Adrenal gland (tissue), 12 donors: Measurements from ENCODE around the gene SREBF1. TPM values are rescaled to one million over a fixed set of nuclear protein-coding genes. Genes with fewer than 3 reads are reported as not detected.

Source experiments
- DNase-seq, 7 donors: peaks; one replicate each; pipeline ENCODE4 v3.0.0-alpha.2; 2019 to 2020
- H3K27ac ChIP-seq, 5 donors: fragments of 200-600 bp; sonication (generic) in 4 of 5; 1 replicate in 3 of 5; 2 replicates in 2 of 5; pipeline versions ENCODE4 v1.5.1 to v1.8.0; 2016 to 2020; ENCODE audit warnings: mild to moderate bottlenecking in 1 of 5
- H3K27me3 ChIP-seq: fragments of 200-600 bp; 2 replicates; pipeline ENCODE4 v1.8.0; 2021
- H3K36me3 ChIP-seq, 2 donors: fragments of 200-600 bp; replicated peaks in 1 of 2; 1 replicate in 1 of 2; 2 replicates in 1 of 2; pipeline versions ENCODE4 v1.5.1 to v1.8.0; 2018 to 2022
- H3K4me1 ChIP-seq, 2 donors: fragments of 200-600 bp; replicated peaks in 1 of 2; 1 replicate in 1 of 2; 2 replicates in 1 of 2; pipeline versions ENCODE4 v1.5.1 to v1.8.0; 2018 to 2021
- H3K4me3 ChIP-seq, 4 donors: fragments of 200-600 bp; sonication (generic) in 3 of 4; one replicate each; pipeline ENCODE4 v1.5.1; 2016 to 2018
- H3K9me3 ChIP-seq, 3 donors: fragments of 200-600 bp; sonication (generic) in 1 of 3; replicated peaks in 1 of 3; 1 replicate in 2 of 3; 2 replicates in 1 of 3; pipeline versions ENCODE4 v1.5.1 to v1.8.0; 2016 to 2021
- POLR2A ChIP-seq, 2 donors: fragments of 450-650 bp; IDR thresholded peaks; one replicate each; pipeline ENCODE4 v1.6.1; 2017; ENCODE audit warnings: antibody characterized with exemption in 2 of 2, mild to moderate bottlenecking in 2 of 2, moderate library complexity in 1 of 2
- WGBS, 4 donors: extraction: QIAGEN DNeasy Blood & Tissue Kit in 2 of 4; methylation state at CpG; one replicate each; pipeline versions ENCODE4 v1.1.5 to v1.1.7; 2013 to 2017; 5-methylcytosine and 5-hydroxymethylcytosine counted together
- intact Hi-C, 2 donors: fragments of 100-400 bp; cut with DNase I; formaldehyde crosslinking; loops; one replicate each; pipeline versions ENCODE4 v1.14.1 to v1.15.0; 2022 to 2023
- microRNA counts, 2 donors: library from miRNA; unstranded; fragments of <30 nt; microRNA quantifications; one replicate each; lab custom pipeline; 2016
- microRNA-seq, 3 donors: library from miRNA; unstranded; fragments of <30 nt; microRNA quantifications; one replicate each; pipeline ENCODE4, GENCODE V29; 2017 to 2020
- polyA plus RNA-seq, 3 donors: library from polyadenylated mRNA; stranded (reverse); fragments of 200-250 nt in 2 of 3; fragments of 350-450 nt in 1 of 3; fragmentation: Illumina TruSeq in 1 of 3; extraction: RNeasy Lipid Tissue Mini Kit (QIAGEN cat#74804) in 1 of 3; gene quantifications; one replicate each; pipeline ENCODE4 v1.2.3, GENCODE V29; 2013 to 2014
- small RNA-seq, 2 donors: library from RNA; depleted of rRNA; stranded (forward); fragments of <200 nt; gene quantifications; one replicate each; pipeline ENCODE3, GENCODE V24; 2016
- total RNA-seq, 9 donors: library from RNA; depleted of rRNA in 4 of 9; stranded (reverse); fragments of >200 nt in 4 of 9; fragments of 120-200 nt in 1 of 9; fragmentation: NEBNext Ultra II Directional in 1 of 9; extraction: Animal tissue kit (Norgen Biotek cat#: 25700) in 1 of 9; gene quantifications; one replicate each; pipeline versions ENCODE4 v1.1.0 to v1.2.4, GENCODE V29; 2013 to 2023
- TF ChIP-seq, protein P1 (sequence below), 6 experiments: fragments of 450-650 bp in 4 of 6; fragments of 200-600 bp in 2 of 6; sonication (generic) in 1 of 6; IDR thresholded peaks; 1 replicate in 5 of 6; 2 replicates in 1 of 6; pipeline versions ENCODE4 v1.5.1 to v1.8.0; 2016 to 2021; ENCODE audit warnings: antibody characterized with exemption in 6 of 6, mild to moderate bottlenecking in 2 of 6, moderate library complexity in 1 of 6
- donor health status: healthy with polysubstance abuse.
- donor health status: Bipolar disorder and iron deficiency.
- donor health status: DM: yes; HTN: yes; CAD: no.
- donor health status: DM: no; HTN: no; CAD: no.
- donor health status: DM: no; HTN: no; CAD: no.
- donor health status: DM: yes; HTN: yes; CAD: no.

Gene SREBF1
- total and polyA plus RNA-seq, 12 donors: 48.2 to 850 (median 576) TPM

DNA sequence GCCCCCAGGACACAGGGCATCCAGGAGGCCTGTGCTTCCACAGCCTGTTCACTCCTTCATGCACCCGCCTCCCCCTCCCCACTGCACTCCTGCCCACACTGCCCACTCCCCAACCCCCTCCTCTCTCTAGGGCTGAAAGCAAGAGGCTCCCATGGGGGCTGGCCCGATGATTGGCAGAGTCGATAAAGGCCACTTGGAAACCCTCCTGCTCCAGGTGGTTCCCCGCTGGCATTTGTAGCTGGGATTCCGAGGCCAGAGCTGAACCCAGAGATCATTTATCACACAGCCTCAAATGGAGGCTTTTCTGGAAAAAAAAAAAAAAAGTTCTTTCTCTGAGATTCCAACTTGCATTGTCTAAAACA is 74.1 kb downstream of the SREBF1 start:
- no peak for DNase-seq
- intact Hi-C loops: loop anchor here in 1 of 2 donors (10.0 kb wide), 1 partner anchor 78 kb away; the partner anchor contains the start of gene RAI1
- Histone ChIP-seq H3K27me3 (no peaks in the 10 kb centered on the region), H3K9me3 (no peaks in the 10 kb centered on the region), H3K36me3 (no peaks in the 10 kb centered on the region), H3K4me3 (no peak overlapping the region), H3K4me1 (peaks cover 1 to 44% of the 10 kb centered on the region in 2 donors), H3K27ac (no peak overlapping the region)
- WGBS, 4 donors: 42 to 87% (median 50%) methylated on average over 3 to 5 of the region's 5 CpGs
- TF ChIP-seq, protein P1, sequence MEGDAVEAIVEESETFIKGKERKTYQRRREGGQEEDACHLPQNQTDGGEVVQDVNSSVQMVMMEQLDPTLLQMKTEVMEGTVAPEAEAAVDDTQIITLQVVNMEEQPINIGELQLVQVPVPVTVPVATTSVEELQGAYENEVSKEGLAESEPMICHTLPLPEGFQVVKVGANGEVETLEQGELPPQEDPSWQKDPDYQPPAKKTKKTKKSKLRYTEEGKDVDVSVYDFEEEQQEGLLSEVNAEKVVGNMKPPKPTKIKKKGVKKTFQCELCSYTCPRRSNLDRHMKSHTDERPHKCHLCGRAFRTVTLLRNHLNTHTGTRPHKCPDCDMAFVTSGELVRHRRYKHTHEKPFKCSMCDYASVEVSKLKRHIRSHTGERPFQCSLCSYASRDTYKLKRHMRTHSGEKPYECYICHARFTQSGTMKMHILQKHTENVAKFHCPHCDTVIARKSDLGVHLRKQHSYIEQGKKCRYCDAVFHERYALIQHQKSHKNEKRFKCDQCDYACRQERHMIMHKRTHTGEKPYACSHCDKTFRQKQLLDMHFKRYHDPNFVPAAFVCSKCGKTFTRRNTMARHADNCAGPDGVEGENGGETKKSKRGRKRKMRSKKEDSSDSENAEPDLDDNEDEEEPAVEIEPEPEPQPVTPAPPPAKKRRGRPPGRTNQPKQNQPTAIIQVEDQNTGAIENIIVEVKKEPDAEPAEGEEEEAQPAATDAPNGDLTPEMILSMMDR (IDR thresholded peaks at IDR 0.05): no peak
- no peak for TF ChIP-seq POLR2A (IDR thresholded peaks at IDR 0.05)

MicroRNAs within 50 kb of the gene (microRNA counts, 767-probe panel; counts per million panel counts)
- 0 counts per million in 2 donors for microRNA hsa-miR-33b-5p (lab: Ali Mortazavi, UCI)

Small RNA genes within 50 kb of the gene (microRNA-seq; reads per million reads assigned to microRNA genes)
- gene MIR33B (55.0 to 186 (median 71.4) reads per million in 3 donors), gene MIR6777 (6.7 to 8.8 (median 7.4) reads per million in 3 donors)

Small RNA genes within 50 kb of the gene (small RNA-seq; reads per million reads assigned to genes)
- gene MIR33B (1.8 to 3.0 reads per million in 2 donors), gene MIR6777 (0.92 to 2.7 reads per million in 2 donors)

Other genes starting within 250 kb of the SREBF1 start
- gene PEMT, start 245.3 kb downstream of the SREBF1 start, total RNA-seq: 100 to 1,000 TPM in 1 of 9 donors, 10 to 100 TPM in 8; 41.6 to 111 (median 65.1) TPM
- gene PEMT, start 245.3 kb downstream of the SREBF1 start, polyA plus RNA-seq: 100 to 1,000 TPM in 1 of 3 donors, 10 to 100 TPM in 2; 19.7 to 141 (median 89.3) TPM
- gene RAI1, start 155.5 kb downstream of the SREBF1 start, total RNA-seq: 10 to 100 TPM in 8 of 9 donors, 1 to 10 TPM in 1; 6.9 to 37.3 (median 27.1) TPM
- gene RAI1, start 155.5 kb downstream of the SREBF1 start, polyA plus RNA-seq: 10 to 100 TPM in 2 of 3 donors, 1 to 10 TPM in 1; 4.2 to 31.2 (median 14.6) TPM
- 100 to 1,000 TPM in 1 of 9 donors, 10 to 100 TPM in 8; 29.6 to 437 (median 76.6) TPM for gene TOM1L2, start 135.4 kb upstream of the SREBF1 start, total RNA-seq
- 10 to 100 TPM; 41.6 to 64.8 (median 46.5) TPM for gene TOM1L2, start 135.4 kb upstream of the SREBF1 start, polyA plus RNA-seq
- gene DRC3, start 135.9 kb upstream of the SREBF1 start, total RNA-seq: 1 to 10 TPM in 7 of 9 donors, under 1 TPM in 2; 0.17 to 9.1 (median 2.9) TPM
- gene DRC3, start 135.9 kb upstream of the SREBF1 start, polyA plus RNA-seq: 10 to 100 TPM in 1 of 3 donors, 1 to 10 TPM in 2; 3.2 to 21.3 (median 7.9) TPM
- gene ATPAF2, start 202.2 kb upstream of the SREBF1 start, total RNA-seq: 10 to 100 TPM; 32.5 to 68.6 (median 39.5) TPM
- gene ATPAF2, start 202.2 kb upstream of the SREBF1 start, polyA plus RNA-seq: 10 to 100 TPM; 48.9 to 57.8 (median 51.2) TPM
- gene GID4, start 202.4 kb upstream of the SREBF1 start, total RNA-seq: 10 to 100 TPM in 5 of 9 donors, 1 to 10 TPM in 4; 6.3 to 16.7 (median 11.1) TPM
- gene GID4, start 202.4 kb upstream of the SREBF1 start, polyA plus RNA-seq: 10 to 100 TPM in 1 of 3 donors, 1 to 10 TPM in 2; 4.2 to 10.5 (median 4.3) TPM